Esophagus mucosa (tissue), 1 donor: ENCODE data around the gene NEXN. TPM values are rescaled to one million over a fixed set of nuclear protein-coding genes. Genes with fewer than 3 reads are reported as not detected.
"Not testable (repeated sequence)": the region's sequence is repeated elsewhere in the genome, so short reads cannot be mapped to it uniquely, and the experiment has no call there.

Source experiments
- ATAC-seq: fragments of 200-7000 bp; cut with Tn5 transposase; one replicate; pipeline ENCODE4 v1.9.1; 2020
- total RNA-seq: library from RNA; stranded (reverse); gene quantifications from one replicate; pipeline ENCODE4 v1.2.4, GENCODE V29; 2023
- donor health status: DM: yes; HTN: yes; CAD: no.

The NEXN gene
- total RNA-seq, 1 donor from 2014 or later: 0.52 TPM

- ATAC-seq: no peak
These were observed 77.9 kb downstream of the NEXN start for GRCh38 chr1:77966291-77966690.

GRCh38 chr1:77970192-77970591 is 81.8 kb downstream of the NEXN start:
- no peak for ATAC-seq

- ATAC-seq: no peak
These were observed 83.7 kb downstream of the NEXN start for GRCh38 chr1:77972080-77972479.

GRCh38 chr1:77975386-77975785 is 87.0 kb downstream of the NEXN start:
- ATAC-seq: no peak

DNA sequence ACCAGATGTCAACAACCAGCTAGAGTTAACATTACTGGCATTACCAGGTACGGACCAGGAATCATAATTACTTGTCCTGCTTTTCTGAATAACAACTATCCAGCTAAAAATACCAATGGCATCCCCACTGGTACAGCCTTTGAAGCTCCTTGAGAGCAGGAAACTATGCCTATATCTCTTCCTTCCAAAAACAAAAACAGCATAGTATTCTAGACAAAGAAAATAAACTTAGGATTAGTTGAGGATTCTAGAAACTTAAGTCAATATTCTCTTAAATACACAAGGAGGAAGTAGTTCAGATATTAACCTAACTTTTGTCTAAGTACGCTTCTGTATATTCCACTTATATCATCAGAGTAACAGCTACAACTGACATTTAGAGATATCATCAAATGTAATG is 87.5 kb downstream of the NEXN start:
- ATAC-seq: no peak

- no peak for ATAC-seq
These were observed 88.1 kb downstream of the NEXN start for GRCh38 chr1:77976433-77977076.

- ATAC-seq: no peak
These were observed 89.5 kb downstream of the NEXN start for GRCh38 chr1:77977989-77978292.

DNA sequence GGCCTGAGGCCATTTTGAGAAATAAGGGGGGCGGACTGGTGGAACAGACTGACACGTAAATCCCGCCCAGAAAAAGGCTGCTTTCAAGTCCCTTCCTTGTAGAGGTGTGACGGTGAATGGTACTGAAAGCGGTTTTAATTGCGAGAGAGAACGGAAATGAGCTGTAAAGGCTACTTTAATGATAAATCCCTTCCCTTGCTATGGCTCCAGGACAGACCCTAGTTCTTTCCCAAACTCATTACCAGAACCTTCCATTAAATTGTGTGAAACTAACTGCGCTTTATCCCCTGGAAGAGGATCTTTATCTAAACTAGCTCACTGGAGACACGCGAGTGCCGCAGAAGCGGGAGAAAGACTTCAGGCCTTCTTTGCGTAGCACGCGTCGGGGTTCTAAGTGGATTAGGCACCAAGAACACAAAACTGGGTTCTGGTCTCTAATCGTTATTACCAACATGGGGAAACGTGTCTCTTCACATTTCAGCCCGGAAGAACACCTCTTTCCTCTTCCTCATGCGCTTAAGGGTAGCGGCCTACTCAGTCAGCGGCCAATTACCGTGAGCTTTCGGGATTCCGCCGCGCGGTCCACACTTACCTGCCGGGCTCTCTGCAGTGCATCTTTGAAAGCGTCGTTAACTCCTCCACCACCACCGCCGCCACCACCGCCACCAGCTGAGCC is 90.0 kb downstream of the NEXN start:
- ATAC-seq: peak; percentile 81

DNA sequence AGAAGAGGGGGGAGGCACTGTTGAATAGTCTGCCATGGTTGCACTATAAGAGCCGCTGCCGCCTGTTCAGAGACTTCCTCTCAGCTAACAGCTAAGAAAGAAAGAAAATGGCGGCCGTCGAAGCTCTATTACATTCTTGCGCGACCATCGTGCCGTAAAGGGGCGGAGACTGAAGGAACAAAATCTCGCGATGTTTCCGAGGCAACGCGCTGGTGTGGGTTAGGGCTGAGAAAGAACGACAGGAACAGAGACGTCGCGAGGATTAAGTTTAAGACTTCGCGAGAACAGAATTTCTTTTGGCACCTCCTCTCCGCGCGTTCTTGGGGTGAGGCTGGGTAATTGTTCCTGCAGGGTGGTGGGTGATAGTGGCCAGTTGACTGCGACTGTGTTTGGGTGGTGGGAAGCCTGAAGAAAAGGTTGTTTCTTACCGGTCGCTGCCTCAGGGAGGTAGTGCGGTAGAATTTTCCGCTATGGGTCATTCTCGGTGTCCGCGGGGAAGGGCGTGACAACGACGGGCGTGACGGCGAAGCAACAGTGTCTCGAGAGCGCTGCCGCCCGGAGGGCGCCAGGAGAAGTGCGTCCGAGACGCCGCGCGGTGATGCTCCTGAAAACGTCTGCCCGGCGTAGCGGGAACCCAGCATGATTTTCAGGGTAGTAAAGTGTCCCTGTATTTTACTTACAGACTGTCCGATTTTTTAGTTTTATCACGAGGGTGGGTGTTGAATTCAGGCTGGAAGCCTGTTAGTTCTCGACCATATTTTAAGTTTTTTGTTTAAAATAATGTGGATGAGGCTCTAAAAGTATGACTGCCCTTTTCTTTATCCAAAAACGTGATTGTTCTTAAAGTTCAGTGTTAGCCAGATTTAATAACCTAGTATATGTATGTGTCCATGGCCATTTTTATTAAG is 90.8 kb downstream of the NEXN start, which contains the start of gene FUBP1:
Gene FUBP1 (minus strand): TSS at position 104 of the 908 bp plus-strand sequence. CDS start 68 bp downstream, at position 36.
- ATAC-seq: peak; percentile 93

- not testable (repeated sequence) for ATAC-seq
These were observed 95.0 kb downstream of the NEXN start for GRCh38 chr1:77983352-77983996.

GRCh38 chr1:77983997-77984355 is 95.6 kb downstream of the NEXN start:
- no peak for ATAC-seq

GRCh38 chr1:77984629-77985028 is 96.2 kb downstream of the NEXN start:
- no peak for ATAC-seq

DNA sequence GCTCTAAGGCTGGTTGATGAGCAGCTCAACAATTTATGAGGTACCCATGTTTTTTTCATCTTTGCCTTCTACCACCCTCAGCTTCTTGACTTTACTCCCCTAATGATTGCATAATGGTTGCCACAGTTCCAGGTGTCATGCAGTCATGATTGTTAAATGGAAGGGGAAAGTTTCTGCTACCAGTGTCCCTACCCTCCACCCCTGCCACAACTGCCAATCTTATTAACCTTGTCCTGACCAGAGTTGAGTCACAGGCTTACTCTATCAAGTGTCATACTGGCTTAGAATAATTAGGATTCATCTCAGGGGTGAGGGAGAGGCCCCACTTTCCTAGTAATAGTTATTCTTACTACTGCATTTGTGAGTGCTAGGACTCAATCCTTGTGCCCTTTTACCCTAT is 98.4 kb downstream of the NEXN start:
- ATAC-seq: no peak

DNA sequence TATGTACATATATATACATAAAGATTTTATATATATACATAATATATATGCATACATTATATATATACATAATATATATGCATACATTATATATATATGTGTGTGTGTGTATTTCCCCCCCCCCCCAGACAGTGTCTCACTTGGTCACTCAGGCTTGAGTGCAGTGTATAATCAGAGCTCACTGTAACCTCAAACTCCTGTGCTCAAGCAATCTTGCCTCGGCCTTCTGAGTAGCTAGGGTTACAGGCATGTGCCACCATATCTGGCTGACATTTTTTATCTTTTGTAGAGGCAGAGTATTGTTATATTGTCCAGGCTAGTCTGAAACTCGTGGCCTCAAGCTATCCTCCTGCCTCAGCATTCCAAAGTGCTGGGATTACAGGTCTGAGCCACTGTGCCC is 99.5 kb downstream of the NEXN start:
- ATAC-seq: no peak

DNA sequence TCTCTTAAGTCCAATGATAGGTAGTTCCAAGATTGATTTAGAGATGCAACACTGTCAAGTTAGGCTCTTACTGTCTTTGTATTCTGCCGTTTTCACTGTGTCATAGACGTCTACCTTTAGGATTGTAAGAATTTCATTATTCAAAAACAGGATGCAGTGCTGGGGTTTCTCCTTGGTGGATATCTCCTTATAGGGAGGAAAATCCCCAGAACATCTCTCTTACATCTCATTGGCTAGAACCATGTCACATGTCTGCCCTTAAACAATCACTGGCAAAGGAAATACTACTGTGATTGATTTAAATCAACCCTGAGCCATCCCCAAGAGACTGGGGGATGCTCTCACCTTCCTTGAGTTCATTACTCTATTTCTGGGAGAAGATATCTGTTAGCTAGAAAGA is 101.3 kb downstream of the NEXN start:
- no peak for ATAC-seq

DNA sequence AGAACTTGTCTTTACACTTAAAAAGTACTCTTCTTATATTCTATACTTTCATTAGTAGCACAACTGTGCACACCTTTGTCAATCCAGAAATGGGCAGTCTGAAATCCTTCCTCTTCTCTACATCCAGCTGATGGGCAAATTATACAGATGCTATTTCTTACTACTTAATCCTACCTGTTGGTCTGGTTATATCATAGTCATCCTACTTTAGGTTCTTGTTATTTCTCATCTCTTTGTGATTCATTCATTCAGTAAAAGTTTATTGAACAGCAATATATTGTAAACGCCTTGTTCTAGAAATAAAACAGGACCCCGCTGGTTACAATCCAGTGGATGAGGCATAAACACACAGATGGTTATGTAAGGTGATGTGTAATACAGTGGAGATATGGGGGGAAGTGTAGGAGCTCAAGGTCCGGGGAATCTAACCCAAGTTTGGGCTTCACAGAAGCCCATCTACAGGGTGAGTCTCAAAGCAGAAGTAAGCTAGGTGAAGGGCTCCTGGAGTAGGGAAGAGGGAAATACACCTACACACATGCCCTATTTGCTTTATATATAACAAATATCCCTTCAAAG is 102.3 kb downstream of the NEXN start:
- ATAC-seq: peak; percentile 71

- ATAC-seq: peak; percentile 80
These were observed 103.2 kb downstream of the NEXN start for GRCh38 chr1:77991638-77992037.

Other genes starting within 250 kb of the NEXN start
- gene ZZZ3, start 206.0 kb upstream of the NEXN start, total RNA-seq: 24.9 TPM
- 24.7 TPM for gene USP33, start 128.8 kb upstream of the NEXN start, total RNA-seq
- 6.9 TPM for gene MIGA1, start 109.0 kb upstream of the NEXN start, total RNA-seq
- 41.9 TPM for gene FUBP1, start 90.4 kb downstream of the NEXN start, total RNA-seq
- 11.3 TPM for gene DNAJB4, start 116.3 kb downstream of the NEXN start, total RNA-seq
- 1.8 TPM for gene GIPC2, start 157.3 kb downstream of the NEXN start, total RNA-seq